SK-N-MC (cell line): Measurements from ENCODE around the gene USP31.

ENCODE experiments used
- EZH2 ChIP-seq: fragments of 200-600 bp; sonication (generic); IDR thresholded peaks from one replicate; pipeline ENCODE4 v1.6.1; 2017; ENCODE audit warnings: antibody characterized with exemption
- FOXP2 ChIP-seq: optimal IDR thresholded peaks from 2 replicates; pipeline ENCODE3; 2011; ENCODE audit warnings: mild to moderate bottlenecking, moderate library complexity; ENCODE audit not compliant: insufficient read depth; ENCODE audit errors: extremely low read length, control extremely low read depth
- POLR2AphosphoS5 ChIP-seq: IDR thresholded peaks from 2 replicates; pipeline ENCODE4 v1.6.1; 2012; ENCODE audit warnings: mild to moderate bottlenecking, low read depth, low read length, borderline replicate concordance

- TF ChIP-seq EZH2 (no peak), POLR2AphosphoS5 (no peak), FOXP2 (no peak)
These were observed 8.2 kb downstream of the USP31 start for GRCh38 chr16:23141033-23141432.
